Midbrain (tissue), 1 donor: ENCODE measurements around the gene EN2.
"Not testable (repeated sequence)": the region's sequence is repeated elsewhere in the genome, so short reads cannot be mapped to it uniquely, and the experiment has no call there.

Source experiments
- DNase-seq: peaks from one replicate; lab custom pipeline; 2025; lab: John Stamatoyannopoulos, UW

The EN2 gene

DNA sequence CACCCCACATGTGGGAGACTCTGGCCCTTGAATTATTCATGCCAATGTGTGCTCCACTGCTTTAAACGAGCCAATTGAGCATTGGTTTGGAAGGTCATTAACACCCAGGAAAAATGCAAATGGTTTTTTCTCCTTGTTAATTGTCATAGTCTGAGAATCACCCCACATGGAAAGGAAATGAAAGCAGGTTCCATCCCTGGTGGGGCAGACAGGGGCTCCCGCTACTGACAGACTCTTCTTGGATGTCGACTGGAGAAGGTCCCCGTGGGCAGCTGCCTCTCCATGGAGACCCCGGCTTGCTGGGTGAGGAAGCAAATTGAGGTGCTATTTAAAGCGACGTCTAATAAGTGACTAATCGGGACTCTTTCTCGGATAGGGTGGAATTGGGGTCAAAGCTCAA is 32.0 kb upstream of the EN2 start:
- DNase-seq = no peak

- no peak for DNase-seq
These were observed 31.2 kb upstream of the EN2 start for GRCh38 chr7:155426543-155427410.

- no peak for DNase-seq
These were observed 30.4 kb upstream of the EN2 start for GRCh38 chr7:155427411-155428038.

- no peak for DNase-seq
These were observed 29.6 kb upstream of the EN2 start for GRCh38 chr7:155428171-155428834.

DNA sequence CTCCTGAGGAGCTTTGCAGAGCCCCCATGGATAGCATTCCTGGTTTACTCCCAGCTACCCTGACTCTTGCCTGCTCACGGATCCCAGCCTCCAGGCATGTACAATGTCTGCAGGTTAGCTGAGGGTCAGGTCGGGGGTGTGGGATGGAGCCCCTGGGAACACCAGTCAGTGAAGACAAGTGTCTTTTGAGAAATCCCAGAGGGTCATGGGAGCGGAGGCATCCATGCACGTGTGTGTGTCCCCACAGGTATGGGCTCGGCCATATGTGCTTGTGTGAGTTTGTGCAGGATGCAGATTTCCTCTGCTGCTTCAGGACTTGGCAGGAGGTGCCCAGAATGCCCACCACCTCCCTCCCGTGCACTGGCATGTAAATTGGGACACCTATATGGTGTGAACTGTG is 28.3 kb upstream of the EN2 start:
- DNase-seq = no peak

- DNase-seq = no peak
These were observed 27.3 kb upstream of the EN2 start for GRCh38 chr7:155430606-155431005.

GRCh38 chr7:155431231-155431630 is 26.7 kb upstream of the EN2 start:
- no peak for DNase-seq

GRCh38 chr7:155431711-155432110 is 26.2 kb upstream of the EN2 start:
- no peak for DNase-seq

GRCh38 chr7:155435110-155435509 is 22.8 kb upstream of the EN2 start:
- DNase-seq = no peak

GRCh38 chr7:155437836-155438235 is 20.1 kb upstream of the EN2 start:
- DNase-seq = no peak

- no peak for DNase-seq
These were observed 19.2 kb upstream of the EN2 start for GRCh38 chr7:155438777-155439176.

DNA sequence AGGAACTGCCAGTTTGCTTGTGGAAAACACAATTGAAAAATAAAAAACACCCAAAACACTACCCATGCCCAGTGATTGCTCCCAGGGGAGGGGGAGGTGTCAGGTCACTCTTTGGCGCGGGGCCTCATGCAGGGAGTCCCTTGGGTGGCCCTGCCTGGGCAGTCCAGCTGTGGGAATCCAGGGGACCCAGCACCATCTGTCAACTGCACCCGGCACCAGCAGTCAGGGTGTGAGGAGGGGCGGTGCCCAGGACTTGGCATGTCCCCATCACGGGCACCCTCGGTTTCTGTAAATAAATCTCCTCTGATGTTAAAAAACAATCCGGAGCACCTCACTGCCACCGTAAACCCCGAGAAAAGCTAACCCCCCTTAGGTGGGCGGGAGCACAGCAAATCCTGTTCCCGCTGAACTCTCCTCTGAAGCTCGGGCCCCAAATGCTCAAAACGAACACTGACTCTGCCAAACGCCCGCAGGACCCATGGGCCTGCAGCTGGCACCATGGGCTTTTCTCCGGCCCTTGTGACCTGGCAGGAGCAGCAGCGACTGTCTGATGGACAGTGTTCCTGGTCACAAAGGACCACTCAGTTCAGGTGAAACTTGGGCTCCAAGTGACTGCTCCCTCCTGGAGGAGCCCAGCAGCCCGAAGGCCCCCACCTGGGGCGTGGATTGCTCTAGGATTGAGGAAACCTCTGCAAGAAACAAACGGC is 18.5 kb upstream of the EN2 start:
- DNase-seq = no peak

- DNase-seq = no peak
These were observed 17.9 kb upstream of the EN2 start for GRCh38 chr7:155440018-155440410.

DNA sequence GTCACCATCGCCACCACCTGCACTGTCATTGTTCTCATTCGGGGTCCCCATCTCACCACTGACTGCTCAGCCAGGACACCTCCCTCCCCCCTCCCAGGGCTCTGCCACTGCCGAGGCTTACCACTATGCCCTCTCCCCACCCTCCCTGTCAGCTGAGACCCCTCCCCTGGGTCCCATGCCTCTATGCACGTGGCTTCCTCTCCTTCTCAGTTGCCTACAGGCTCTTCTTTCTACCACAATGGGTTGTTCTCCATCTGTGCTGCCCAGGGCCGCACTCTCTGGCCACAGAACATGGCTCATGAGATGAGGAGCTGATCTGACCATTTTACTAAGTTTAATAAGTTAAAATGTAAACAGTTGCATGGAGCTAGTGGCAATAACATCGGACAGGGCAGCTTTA is 16.1 kb upstream of the EN2 start:
- DNase-seq = no peak

- DNase-seq = no peak
These were observed 13.2 kb upstream of the EN2 start for GRCh38 chr7:155444746-155445145.

DNA sequence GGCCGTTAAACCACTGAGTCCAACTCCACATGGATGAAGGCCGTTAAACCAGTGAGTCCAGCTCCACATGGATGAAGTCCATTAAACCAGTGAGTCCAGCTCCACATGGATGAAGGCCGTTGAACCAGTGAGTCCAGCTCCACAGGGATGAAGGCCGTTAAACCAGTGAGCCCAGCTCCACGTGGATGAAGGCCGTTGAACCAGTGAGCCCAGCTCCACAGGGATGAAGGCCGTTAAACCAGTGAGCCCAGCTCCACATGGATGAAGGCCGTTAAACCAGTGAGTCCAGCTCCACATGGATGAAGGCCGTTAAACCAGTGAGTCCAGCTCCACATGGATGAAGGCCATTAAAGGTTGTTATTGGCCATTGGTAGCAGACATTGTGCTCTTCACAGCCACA is 12.3 kb upstream of the EN2 start:
- DNase-seq = not testable (repeated sequence)

DNA sequence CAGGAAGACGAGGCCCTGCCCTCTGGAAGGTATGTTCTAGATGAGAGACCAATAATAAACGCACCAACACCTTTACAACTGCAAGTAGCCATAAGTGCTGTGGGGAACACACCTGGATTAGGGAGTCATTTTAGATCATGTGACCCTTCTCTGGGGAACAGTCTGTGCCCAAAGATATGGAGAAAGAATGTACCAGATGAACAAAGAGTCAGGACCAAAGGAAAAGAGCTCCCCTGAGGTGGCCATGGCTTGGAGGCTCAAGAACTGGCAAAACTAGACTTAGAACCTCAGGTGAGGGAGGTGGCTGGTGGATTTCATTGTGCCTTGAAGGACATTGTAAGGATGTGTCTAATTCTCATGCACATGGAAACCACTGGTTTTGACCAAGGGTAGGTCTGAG is 10.3 kb upstream of the EN2 start:
- no peak for DNase-seq

DNA sequence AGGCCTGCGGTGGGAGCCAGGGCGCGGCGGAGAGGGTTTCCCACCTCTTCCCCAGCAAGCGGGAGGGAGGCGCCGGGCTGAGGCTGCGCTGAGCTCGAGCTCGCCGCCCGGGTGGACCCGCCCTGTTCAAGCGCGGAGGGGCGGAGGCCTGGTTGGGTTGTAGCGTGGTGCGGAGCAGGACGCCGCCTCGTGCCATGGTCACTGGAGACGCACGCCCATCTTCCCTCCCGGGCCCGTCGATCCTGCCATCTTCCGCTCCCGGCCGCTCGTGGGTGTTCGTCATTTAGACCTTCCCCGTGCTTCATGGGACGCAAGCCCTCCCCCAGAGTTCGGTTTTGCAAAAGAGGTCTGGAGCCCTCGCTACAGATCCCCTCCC is 9.3 kb upstream of the EN2 start:
- DNase-seq = no peak

DNA sequence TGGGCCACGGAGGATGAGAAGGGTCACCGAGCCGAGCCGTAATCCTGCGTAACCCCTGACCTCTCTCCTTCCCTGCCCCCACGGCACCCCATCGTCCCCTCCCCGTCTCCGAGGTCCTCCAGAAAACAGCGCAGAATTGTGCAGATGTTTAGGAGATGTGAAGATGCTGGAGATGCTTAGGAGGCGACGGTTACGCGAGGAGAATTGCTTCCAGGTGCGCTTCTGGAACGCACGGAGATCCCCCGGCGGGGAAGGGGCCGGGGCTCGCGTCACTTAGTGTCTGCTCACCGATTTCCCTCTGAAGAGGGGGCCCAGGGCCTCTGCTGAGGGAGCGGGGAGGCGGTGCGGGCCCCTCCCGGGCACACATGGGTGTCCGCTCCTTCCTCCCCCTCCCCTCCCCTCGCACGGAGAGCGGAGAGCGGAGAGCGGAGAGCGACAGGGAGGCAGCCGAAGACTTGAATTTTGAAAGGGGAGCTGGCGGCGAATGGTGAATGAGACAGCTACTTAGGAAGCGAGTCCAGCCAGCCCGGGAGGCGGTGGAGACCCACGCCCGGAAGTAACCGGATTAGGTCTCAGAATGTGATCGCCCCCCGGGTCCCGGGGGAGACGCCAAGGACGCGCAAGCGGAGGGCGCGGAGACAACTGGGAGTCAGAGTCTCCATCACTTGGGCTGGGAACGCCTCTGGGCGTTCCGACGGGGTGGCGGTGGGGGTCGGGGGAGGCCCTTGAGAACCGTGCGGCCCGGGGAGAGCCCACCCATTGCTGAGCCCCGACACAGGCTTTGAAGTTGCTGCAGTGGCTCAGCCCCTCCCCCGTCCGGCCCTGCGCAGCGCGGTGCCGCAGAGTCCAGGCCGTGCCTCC is 8.7 kb upstream of the EN2 start:
- no peak for DNase-seq

DNA sequence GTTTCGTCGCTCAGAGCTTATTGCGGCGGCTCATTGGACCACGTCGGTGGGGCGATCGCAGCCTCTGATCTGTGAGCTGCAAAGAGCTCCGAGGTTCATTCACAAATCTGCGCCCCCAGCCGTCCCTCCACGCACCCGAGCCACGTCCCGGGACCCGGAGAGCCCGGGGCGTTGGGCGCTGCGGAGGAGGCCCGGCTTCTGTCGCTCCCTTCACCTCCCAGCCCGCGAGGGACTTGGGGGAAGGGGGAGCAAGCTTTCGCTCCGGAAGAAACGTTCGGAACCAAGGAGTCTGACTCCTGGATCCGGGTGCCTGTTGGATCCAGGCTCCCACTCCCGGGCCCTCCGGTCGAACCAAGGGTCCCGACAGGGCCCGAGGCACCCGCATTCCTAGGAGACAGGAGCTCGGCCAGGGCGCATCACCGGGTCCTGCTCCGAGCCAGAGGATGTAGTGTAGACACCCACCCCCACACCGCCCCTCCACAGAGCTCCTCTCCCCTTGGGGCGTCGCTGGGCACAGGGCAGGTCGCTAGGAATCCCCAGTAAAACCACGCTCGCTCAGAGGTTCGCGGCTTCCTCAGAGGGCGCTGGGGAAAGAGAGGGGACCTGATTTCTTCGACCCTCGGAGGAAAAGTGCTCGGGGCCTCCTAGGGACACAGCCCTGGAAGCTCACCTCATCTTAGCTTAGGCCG is 7.9 kb upstream of the EN2 start:
- DNase-seq = no peak

GRCh38 chr7:155450558-155450969 is 7.4 kb upstream of the EN2 start:
- DNase-seq = no peak
